ENCODE measurements around the gene FAM222B. TPM values are rescaled to one million over a fixed set of nuclear protein-coding genes. Genes with fewer than 3 reads are reported as not detected.

FAM222B gene
- total and polyA plus RNA-seq, 9 of the 15 experiments (the other 6 are each of a cell fraction or from before 2014, with no cell fraction given) = 4.0 to 34.6 (median 7.5) TPM

DNA sequence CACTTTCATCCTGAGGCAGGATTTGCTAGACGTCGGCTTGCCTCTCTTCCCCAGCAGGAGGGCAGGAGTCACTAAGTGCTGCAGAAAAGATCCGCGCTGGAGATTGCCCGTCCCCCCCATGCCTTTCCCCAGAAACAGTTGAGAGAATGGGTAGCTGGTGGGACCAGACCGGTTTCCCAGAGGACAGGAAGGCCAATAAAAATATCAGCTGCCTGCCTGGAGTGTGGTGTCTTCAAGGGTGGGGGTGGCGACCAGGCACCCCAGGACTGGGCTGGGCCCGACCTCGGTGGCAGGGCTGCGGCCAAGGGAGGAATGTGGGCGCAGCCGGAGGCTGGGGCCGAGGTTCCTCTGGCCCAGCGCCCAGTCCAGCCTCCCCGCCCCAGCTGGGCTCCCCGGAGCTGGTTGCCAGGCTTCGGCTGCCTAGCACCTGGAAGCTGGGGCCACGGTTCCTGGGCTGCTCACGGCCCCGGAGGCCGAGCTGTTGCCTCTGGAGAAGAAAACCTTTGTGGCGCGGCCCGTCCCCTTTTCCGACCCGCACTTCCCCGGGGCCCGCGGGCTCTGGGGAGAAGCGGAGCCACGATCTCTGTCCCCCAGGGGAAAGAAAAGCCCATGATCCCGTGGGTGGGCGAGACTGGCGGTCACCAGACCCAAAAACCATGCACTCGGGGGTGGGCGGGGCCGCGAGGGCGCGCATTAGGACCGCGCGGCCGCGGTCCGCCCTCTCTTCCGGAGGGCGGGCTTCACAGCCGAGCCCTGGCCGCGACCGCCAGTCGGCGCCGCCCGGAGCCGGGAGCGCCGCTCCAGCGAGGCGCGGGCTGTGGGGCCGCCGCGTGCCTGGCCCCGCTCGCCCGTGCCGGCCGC, 99.1 kb downstream of the FAM222B start, which contains the start of gene TRAF4 (continued):
- TF ChIP-seq, protein P1, sequence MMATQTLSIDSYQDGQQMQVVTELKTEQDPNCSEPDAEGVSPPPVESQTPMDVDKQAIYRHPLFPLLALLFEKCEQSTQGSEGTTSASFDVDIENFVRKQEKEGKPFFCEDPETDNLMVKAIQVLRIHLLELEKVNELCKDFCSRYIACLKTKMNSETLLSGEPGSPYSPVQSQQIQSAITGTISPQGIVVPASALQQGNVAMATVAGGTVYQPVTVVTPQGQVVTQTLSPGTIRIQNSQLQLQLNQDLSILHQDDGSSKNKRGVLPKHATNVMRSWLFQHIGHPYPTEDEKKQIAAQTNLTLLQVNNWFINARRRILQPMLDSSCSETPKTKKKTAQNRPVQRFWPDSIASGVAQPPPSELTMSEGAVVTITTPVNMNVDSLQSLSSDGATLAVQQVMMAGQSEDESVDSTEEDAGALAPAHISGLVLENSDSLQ (IDR thresholded peaks at IDR 0.05) = no peak; the same call in 1 of the 2 replicates
- TF ChIP-seq FOXK2 (conservative IDR thresholded peaks at IDR 0.05 in 1 of 2, IDR thresholded peaks at IDR 0.05 in 1 of 2; ENCODE audit: low read depth in 2 of 2) (0 out of 4 replicates have a peak, but pooled peaks of 1 of the 2 experiments have one; percentile 12), HMGXB4 (CRISPR knock-in tag; IDR thresholded peaks at IDR 0.05) (peak; percentile 97), ZHX1 (conservative IDR thresholded peaks at IDR 0.05; ENCODE audit: low read length) (no peak), HMG20B (CRISPR knock-in tag; IDR thresholded peaks at IDR 0.05) (peak; percentile 71; the same call in 1 of the 2 replicates), HMGN3 (IDR thresholded peaks at IDR 0.05; ENCODE audit: borderline replicate concordance, extremely low read depth, insufficient read length, low read depth, low read length) (peak; percentile 70), CTBP1 (IDR thresholded peaks at IDR 0.05; ENCODE audit: borderline replicate concordance) (peak; percentile 38), RBBP5 (IDR thresholded peaks at IDR 0.05; ENCODE audit: borderline replicate concordance, insufficient read depth, low read length, poor library complexity, severe bottlenecking) (peak; percentile 53), POLR2AphosphoS2 (IDR thresholded peaks at IDR 0.05; ENCODE audit: low read length) (peak; percentile 72; the same call in 1 of the 2 replicates), POLR2G (IDR thresholded peaks at IDR 0.05; ENCODE audit: low read depth, low read length) (peak; percentile 98), CREB1 (IDR thresholded peaks at IDR 0.05) (peak; percentile 47), CREB1 (CRISPR knock-in tag; IDR thresholded peaks at IDR 0.05) (no peak), SMAD1 (IDR thresholded peaks at IDR 0.05; ENCODE audit: low read depth, low read length, partially characterized antibody) (peak; percentile 74), SIX5 (IDR thresholded peaks at IDR 0.05; ENCODE audit: borderline replicate concordance in 1 of 2, insufficient read depth in 1 of 2, low read depth in 1 of 2, low read length in 2 of 2) (no peak), TARDBP (IDR thresholded peaks at IDR 0.05) (no peak; the same call in none of the 2 replicates)
- TF ChIP-seq, protein P2, sequence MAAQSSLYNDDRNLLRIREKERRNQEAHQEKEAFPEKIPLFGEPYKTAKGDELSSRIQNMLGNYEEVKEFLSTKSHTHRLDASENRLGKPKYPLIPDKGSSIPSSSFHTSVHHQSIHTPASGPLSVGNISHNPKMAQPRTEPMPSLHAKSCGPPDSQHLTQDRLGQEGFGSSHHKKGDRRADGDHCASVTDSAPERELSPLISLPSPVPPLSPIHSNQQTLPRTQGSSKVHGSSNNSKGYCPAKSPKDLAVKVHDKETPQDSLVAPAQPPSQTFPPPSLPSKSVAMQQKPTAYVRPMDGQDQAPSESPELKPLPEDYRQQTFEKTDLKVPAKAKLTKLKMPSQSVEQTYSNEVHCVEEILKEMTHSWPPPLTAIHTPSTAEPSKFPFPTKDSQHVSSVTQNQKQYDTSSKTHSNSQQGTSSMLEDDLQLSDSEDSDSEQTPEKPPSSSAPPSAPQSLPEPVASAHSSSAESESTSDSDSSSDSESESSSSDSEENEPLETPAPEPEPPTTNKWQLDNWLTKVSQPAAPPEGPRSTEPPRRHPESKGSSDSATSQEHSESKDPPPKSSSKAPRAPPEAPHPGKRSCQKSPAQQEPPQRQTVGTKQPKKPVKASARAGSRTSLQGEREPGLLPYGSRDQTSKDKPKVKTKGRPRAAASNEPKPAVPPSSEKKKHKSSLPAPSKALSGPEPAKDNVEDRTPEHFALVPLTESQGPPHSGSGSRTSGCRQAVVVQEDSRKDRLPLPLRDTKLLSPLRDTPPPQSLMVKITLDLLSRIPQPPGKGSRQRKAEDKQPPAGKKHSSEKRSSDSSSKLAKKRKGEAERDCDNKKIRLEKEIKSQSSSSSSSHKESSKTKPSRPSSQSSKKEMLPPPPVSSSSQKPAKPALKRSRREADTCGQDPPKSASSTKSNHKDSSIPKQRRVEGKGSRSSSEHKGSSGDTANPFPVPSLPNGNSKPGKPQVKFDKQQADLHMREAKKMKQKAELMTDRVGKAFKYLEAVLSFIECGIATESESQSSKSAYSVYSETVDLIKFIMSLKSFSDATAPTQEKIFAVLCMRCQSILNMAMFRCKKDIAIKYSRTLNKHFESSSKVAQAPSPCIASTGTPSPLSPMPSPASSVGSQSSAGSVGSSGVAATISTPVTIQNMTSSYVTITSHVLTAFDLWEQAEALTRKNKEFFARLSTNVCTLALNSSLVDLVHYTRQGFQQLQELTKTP (IDR thresholded peaks at IDR 0.05; ENCODE audit: low read depth in 1 of 2, partially characterized antibody in 2 of 2) = peak in 1 of 2 experiments; percentile 18

Measured in K562 (cell line).